ENCODE results near the gene ALPG. TPM values are rescaled to one million over a fixed set of nuclear protein-coding genes. Genes with fewer than 3 reads are reported as not detected.
"Not testable (repeated sequence)": the region's sequence is repeated elsewhere in the genome, so short reads cannot be mapped to it uniquely, and the experiment has no call there.

Gene ALPG
- total RNA-seq, 4 donors from 2014 or later, result not detected

- no peak overlapping the region for H3K27ac ChIP-seq (replicated peaks in 1 of 4)
- no peaks in the 10 kb centered on the region for H3K36me3 ChIP-seq
- peaks cover 0 to 15% (median 10%) of the 10 kb centered on the region in 4 donors for H3K4me1 ChIP-seq
- no peak for TF ChIP-seq EP300 (IDR thresholded peaks at IDR 0.05)
- no peak for TF ChIP-seq CTCF (IDR thresholded peaks at IDR 0.05)
- no peak for TF ChIP-seq POLR2A (IDR thresholded peaks at IDR 0.05; ENCODE audit: low read depth)
- TF ChIP-seq POLR2AphosphoS5 (IDR thresholded peaks at IDR 0.05), result no peak
- DNase-seq (ENCODE audit: extremely low spot score), result no peak
- WGBS, result 49% methylated on average over 18 of the region's 18 CpGs
- H3K4me3 ChIP-seq, result no peak overlapping the region
- H3K9me3 ChIP-seq, result no peaks in the 10 kb centered on the region
- H3K27me3 ChIP-seq, result peaks cover 0 to 88% (median 26%) of the 10 kb centered on the region in 4 donors
- intact Hi-C loops (cut with DNase I), result no loop called here
Observed at GRCh38 chr2:232382331-232383225, 24.1 kb upstream of the ALPG start.

DNA sequence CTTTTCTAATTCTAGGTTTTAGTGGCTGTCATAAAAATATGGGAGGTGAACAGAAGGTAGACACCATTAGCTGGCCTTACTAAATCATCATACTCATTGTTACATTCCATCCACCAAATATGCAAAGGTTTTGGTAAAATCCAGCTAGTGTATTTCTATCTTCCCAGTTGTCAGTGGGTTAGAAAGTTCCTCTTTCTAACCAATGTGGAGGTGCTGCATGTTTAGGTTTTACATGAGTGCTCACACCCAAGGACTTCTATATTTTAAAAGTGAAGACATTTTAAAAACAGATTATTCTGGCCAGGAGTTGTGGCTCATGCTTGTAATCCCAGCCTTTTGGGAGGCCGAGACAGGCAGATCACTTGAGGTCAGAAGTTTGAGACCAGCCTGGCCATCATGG lies 22.2 kb upstream of the ALPG start:
- H3K9me3 ChIP-seq, result no peaks in the 10 kb centered on the region
- H3K36me3 ChIP-seq, result no peaks in the 10 kb centered on the region
- H3K4me3 ChIP-seq, result no peak overlapping the region
- no peak overlapping the region for H3K27ac ChIP-seq (replicated peaks in 1 of 4)
- DNase-seq (ENCODE audit: extremely low spot score), result no peak
- 67% methylated on average over 1 of the region's 1 CpG for WGBS
- peaks cover 0 to 25% (median 20%) of the 10 kb centered on the region in 4 donors for H3K4me1 ChIP-seq
- intact Hi-C loops (cut with DNase I), result no loop called here
- no peak for TF ChIP-seq POLR2AphosphoS5 (IDR thresholded peaks at IDR 0.05)
- TF ChIP-seq POLR2A (IDR thresholded peaks at IDR 0.05; ENCODE audit: low read depth), result no peak
- no peak for TF ChIP-seq CTCF (IDR thresholded peaks at IDR 0.05)
- no peak for TF ChIP-seq EP300 (IDR thresholded peaks at IDR 0.05)
- H3K27me3 ChIP-seq, result peaks cover 0 to 89% (median 38%) of the 10 kb centered on the region in 4 donors

- intact Hi-C loops (cut with DNase I); H3K4me3 ChIP-seq; H3K36me3 ChIP-seq; DNase-seq (ENCODE audit: extremely low spot score); H3K9me3 ChIP-seq; H3K27ac ChIP-seq (replicated peaks in 1 of 4): not testable (repeated sequence)
- Histone ChIP-seq H3K27me3 (peaks cover 0 to 88% (median 38%) of the 10 kb centered on the region in 4 donors), H3K4me1 (peaks cover 0 to 25% (median 20%) of the 10 kb centered on the region in 4 donors)
Observed at GRCh38 chr2:232385058-232385457, 21.6 kb upstream of the ALPG start.

- Histone ChIP-seq H3K4me1 (peaks cover 0 to 25% (median 20%) of the 10 kb centered on the region in 4 donors), H3K36me3 (no peaks in the 10 kb centered on the region), H3K27ac (replicated peaks in 1 of 4) (no peak overlapping the region), H3K9me3 (no peaks in the 10 kb centered on the region), H3K4me3 (no peak overlapping the region), H3K27me3 (peaks cover 0 to 91% (median 38%) of the 10 kb centered on the region in 4 donors)
- 15% methylated on average over 24 of the region's 24 CpGs for WGBS
- intact Hi-C loops (cut with DNase I), result no loop called here
- TF ChIP-seq POLR2AphosphoS5 (IDR thresholded peaks at IDR 0.05), result no peak
- TF ChIP-seq CTCF (IDR thresholded peaks at IDR 0.05), result no peak
- no peak for TF ChIP-seq EP300 (IDR thresholded peaks at IDR 0.05)
- no peak for TF ChIP-seq POLR2A (IDR thresholded peaks at IDR 0.05; ENCODE audit: low read depth)
- DNase-seq (ENCODE audit: extremely low spot score), result no peak
Observed at GRCh38 chr2:232385660-232386489, 20.8 kb upstream of the ALPG start.

DNA sequence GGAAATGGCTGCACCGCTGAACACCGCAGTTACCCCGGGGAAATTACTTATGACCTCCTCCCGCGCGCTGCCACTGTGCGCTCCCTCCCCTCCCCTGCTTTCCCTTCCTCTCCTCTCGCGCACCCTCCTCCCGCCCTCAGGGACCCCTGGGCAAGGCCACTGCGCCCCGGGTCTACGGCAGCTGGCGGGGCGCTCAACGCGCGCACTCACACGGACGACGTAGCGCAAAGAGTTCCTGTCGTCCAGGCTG lies 20.2 kb upstream of the ALPG start:
- Histone ChIP-seq H3K27ac (replicated peaks in 1 of 4) (no peak overlapping the region), H3K4me3 (no peak overlapping the region), H3K27me3 (peaks cover 0 to 91% (median 36%) of the 10 kb centered on the region in 4 donors), H3K4me1 (peaks cover 0 to 25% (median 20%) of the 10 kb centered on the region in 4 donors), H3K36me3 (no peaks in the 10 kb centered on the region), H3K9me3 (no peaks in the 10 kb centered on the region)
- TF ChIP-seq CTCF (IDR thresholded peaks at IDR 0.05), result no peak
- no peak for TF ChIP-seq EP300 (IDR thresholded peaks at IDR 0.05)
- TF ChIP-seq POLR2A (IDR thresholded peaks at IDR 0.05; ENCODE audit: low read depth), result no peak
- TF ChIP-seq POLR2AphosphoS5 (IDR thresholded peaks at IDR 0.05), result no peak
- intact Hi-C loops (cut with DNase I), result no loop called here
- WGBS, result 11% methylated on average over 10 of the region's 23 CpGs
- DNase-seq (ENCODE audit: extremely low spot score), result no peak
